Measurements from ENCODE around the gene GPR137B. TPM values are rescaled to one million over a fixed set of nuclear protein-coding genes. Genes with fewer than 3 reads are reported as not detected.
"Not testable (repeated sequence)": the region's sequence is repeated elsewhere in the genome, so short reads cannot be mapped to it uniquely, and the experiment has no call there.

GPR137B gene
- total and polyA plus RNA-seq, 2 experiments from 2014 or later: 4.5 to 11.1 TPM

- TF ChIP-seq ZNF462 (CRISPR knock-in tag; IDR thresholded peaks at IDR 0.05) (no peak), CREB1 (CRISPR knock-in tag; IDR thresholded peaks at IDR 0.05; ENCODE audit: low read depth) (no peak)
Observed at GRCh38 chr1:236161230-236161629, 18.9 kb downstream of the GPR137B start (continued).

- not testable (repeated sequence) for H3K4me3 Mint-ChIP-seq; H3K4me2 ChIP-seq; H2AFZ ChIP-seq; ATAC-seq; H3K9me2 ChIP-seq (ENCODE audit: insufficient read depth); H3K27ac ChIP-seq (ENCODE audit: low read depth); H4K20me1 ChIP-seq (replicated peaks; ENCODE audit: insufficient read depth); H3K27me3 ChIP-seq (ENCODE audit: insufficient read depth); H3K27ac Mint-ChIP-seq; DNase-seq (ENCODE audit: low spot score); H3F3A ChIP-seq (replicated peaks; ENCODE audit: low read depth); H3K4me1 Mint-ChIP-seq; H3K4me1 ChIP-seq (ENCODE audit: insufficient read depth); H3K4me3 ChIP-seq; H3K36me3 ChIP-seq (ENCODE audit: insufficient read depth); H3K79me2 ChIP-seq (replicated peaks; ENCODE audit: insufficient read depth)
- Mint-ChIP-seq H3K27me3 (ENCODE audit: insufficient read depth, low read depth, poor library complexity) (peaks cover 12% of the 10 kb centered on the region), H3K9me3 (peaks cover 39% of the 10 kb centered on the region), H3K36me3 (ENCODE audit: low read depth) (peaks cover 46% of the 10 kb centered on the region)
Observed at GRCh38 chr1:236161755-236162154, 19.4 kb downstream of the GPR137B start.

DNA sequence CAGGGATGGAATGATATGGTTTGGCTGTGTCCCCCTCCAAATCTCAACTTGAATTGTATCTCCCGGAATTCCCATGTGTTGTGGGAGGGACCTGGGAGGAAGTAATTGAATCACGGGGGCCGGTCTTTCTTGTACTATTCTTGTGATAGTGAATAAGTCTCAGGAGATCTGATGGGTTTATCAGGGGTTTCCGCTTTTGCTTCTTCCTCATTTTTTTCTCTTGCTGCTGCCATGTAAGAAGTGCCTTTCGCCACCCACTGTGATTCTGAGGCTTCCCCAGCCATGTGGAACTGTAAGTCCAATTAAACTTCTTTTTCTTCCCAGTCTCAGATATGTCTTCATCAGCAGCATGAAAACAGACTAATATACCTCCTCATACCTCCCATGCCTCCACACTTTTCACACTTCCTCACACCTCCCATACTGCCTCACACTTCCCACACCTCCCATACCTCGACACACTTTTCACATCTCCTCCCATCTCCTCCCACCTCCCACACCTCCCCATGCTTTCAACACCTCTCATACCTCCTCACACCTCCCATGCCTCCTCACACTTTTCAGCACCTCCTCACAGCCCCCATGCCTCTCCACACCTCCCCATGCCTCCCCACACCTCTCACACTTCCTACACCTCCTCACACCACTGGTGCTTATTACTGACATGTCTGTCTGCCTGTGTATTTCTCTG is 21.3 kb downstream of the GPR137B start:
- Mint-ChIP-seq H3K27ac (no peak overlapping the region), H3K27me3 (ENCODE audit: insufficient read depth, low read depth, poor library complexity) (peaks cover 6% of the 10 kb centered on the region), H3K4me3 (no peak overlapping the region), H3K36me3 (ENCODE audit: low read depth) (peaks cover 45% of the 10 kb centered on the region), H3K4me1 (peaks cover under 1% of the 10 kb centered on the region; the same call in 1 of the 3 replicates), H3K9me3 (peaks cover 38% of the 10 kb centered on the region)
- Histone ChIP-seq H3K27me3 (ENCODE audit: insufficient read depth) (no peaks in the 10 kb centered on the region), H3K9me2 (ENCODE audit: insufficient read depth) (no peaks in the 10 kb centered on the region), H3K79me2 (replicated peaks; ENCODE audit: insufficient read depth) (0 out of 2 replicates have a peak, but pooled peaks cover 4% of the 10 kb centered on the region), H3F3A (replicated peaks; ENCODE audit: low read depth) (no peaks in the 10 kb centered on the region), H3K4me1 (ENCODE audit: insufficient read depth) (no peaks in the 10 kb centered on the region), H3K4me3 (no peak overlapping the region), H4K20me1 (replicated peaks; ENCODE audit: insufficient read depth) (peaks cover 4% of the 10 kb centered on the region), H2AFZ (no peak overlapping the region), H3K27ac (ENCODE audit: low read depth) (no peak overlapping the region), H3K36me3 (ENCODE audit: insufficient read depth) (peaks cover 7% of the 10 kb centered on the region; the same call in 1 of the 2 replicates), H3K4me2 (no peak overlapping the region)
- ATAC-seq (no peak), DNase-seq (ENCODE audit: low spot score) (no peak)
- TF ChIP-seq STAT1 (IDR thresholded peaks at IDR 0.05; ENCODE audit: unreplicated experiment) (no peak), POLR2AphosphoS5 (IDR thresholded peaks at IDR 0.05; ENCODE audit: low read depth) (no peak), EZH2phosphoT487 (IDR thresholded peaks at IDR 0.05; ENCODE audit: unreplicated experiment) (no peak), ZNF331 (CRISPR knock-in tag; IDR thresholded peaks at IDR 0.05; ENCODE audit: low read depth) (no peak), ZNF114 (CRISPR knock-in tag; IDR thresholded peaks at IDR 0.05) (no peak), NANOG (IDR thresholded peaks at IDR 0.05; ENCODE audit: borderline replicate concordance) (no peak)
- TF ChIP-seq, protein P1, sequence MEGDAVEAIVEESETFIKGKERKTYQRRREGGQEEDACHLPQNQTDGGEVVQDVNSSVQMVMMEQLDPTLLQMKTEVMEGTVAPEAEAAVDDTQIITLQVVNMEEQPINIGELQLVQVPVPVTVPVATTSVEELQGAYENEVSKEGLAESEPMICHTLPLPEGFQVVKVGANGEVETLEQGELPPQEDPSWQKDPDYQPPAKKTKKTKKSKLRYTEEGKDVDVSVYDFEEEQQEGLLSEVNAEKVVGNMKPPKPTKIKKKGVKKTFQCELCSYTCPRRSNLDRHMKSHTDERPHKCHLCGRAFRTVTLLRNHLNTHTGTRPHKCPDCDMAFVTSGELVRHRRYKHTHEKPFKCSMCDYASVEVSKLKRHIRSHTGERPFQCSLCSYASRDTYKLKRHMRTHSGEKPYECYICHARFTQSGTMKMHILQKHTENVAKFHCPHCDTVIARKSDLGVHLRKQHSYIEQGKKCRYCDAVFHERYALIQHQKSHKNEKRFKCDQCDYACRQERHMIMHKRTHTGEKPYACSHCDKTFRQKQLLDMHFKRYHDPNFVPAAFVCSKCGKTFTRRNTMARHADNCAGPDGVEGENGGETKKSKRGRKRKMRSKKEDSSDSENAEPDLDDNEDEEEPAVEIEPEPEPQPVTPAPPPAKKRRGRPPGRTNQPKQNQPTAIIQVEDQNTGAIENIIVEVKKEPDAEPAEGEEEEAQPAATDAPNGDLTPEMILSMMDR (conservative IDR thresholded peaks at IDR 0.05; ENCODE audit: low read depth in 2 of 2): no peak
- TF ChIP-seq, protein P2, sequence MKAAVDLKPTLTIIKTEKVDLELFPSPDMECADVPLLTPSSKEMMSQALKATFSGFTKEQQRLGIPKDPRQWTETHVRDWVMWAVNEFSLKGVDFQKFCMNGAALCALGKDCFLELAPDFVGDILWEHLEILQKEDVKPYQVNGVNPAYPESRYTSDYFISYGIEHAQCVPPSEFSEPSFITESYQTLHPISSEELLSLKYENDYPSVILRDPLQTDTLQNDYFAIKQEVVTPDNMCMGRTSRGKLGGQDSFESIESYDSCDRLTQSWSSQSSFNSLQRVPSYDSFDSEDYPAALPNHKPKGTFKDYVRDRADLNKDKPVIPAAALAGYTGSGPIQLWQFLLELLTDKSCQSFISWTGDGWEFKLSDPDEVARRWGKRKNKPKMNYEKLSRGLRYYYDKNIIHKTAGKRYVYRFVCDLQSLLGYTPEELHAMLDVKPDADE (IDR thresholded peaks at IDR 0.05): no peak
